CD4-positive, alpha-beta memory T cell (primary cell): ENCODE measurements around the gene EFNA5. TPM values are rescaled to one million over a fixed set of nuclear protein-coding genes. Genes with fewer than 3 reads are reported as not detected.
A peak's percentile ranks its signal among the peaks of the same experiment; 100 is the strongest.

Source experiments
- CTCF ChIA-PET: fragments of 350-600 bp; sonication (Branson Sonifier 250); formaldehyde crosslinking; loops from one replicate; lab custom pipeline; 2021; ENCODE audit warnings: inconsistent platforms; ENCODE audit not compliant: partially characterized antibody; lab: Charles Lee
- POLR2A ChIA-PET: fragments of 350-600 bp; sonication (Branson Sonifier 250); formaldehyde crosslinking; loops from one replicate; lab custom pipeline; 2021; ENCODE audit not compliant: partially characterized antibody; lab: Charles Lee
- DNase-seq, 5 donors: peaks; one replicate each; pipeline versions ENCODE4 v3.0.0 to v3.0.0-alpha.2; 2020 to 2022; ENCODE audit warnings: mixed read lengths in 1 of 5
- H3K27ac ChIP-seq: one replicate; pipeline ENCODE4 v1.7.0; 2013; ENCODE audit warnings: low read depth, low read length
- H3K27me3 ChIP-seq: 2 replicates; pipeline ENCODE4 v1.7.0; 2013; ENCODE audit warnings: mild to moderate bottlenecking, low read length, moderate library complexity; ENCODE audit not compliant: insufficient read depth
- H3K36me3 ChIP-seq: 2 replicates; pipeline ENCODE4 v1.7.0; 2013; ENCODE audit warnings: mild to moderate bottlenecking, low read length, moderate library complexity; ENCODE audit not compliant: insufficient read depth
- H3K4me1 ChIP-seq: 2 replicates; pipeline ENCODE4 v1.7.0; 2013; ENCODE audit warnings: mild to moderate bottlenecking, low read length, moderate library complexity; ENCODE audit not compliant: insufficient read depth
- H3K4me3 ChIP-seq, 2 donors: one replicate each; pipeline ENCODE4 v1.7.0; 2013; ENCODE audit warnings: low read length in 2 of 2, mild to moderate bottlenecking in 1 of 2
- H3K9me3 ChIP-seq, 2 donors: one replicate each; pipeline ENCODE4 v1.7.0; 2013; ENCODE audit warnings: low read length in 2 of 2, control low read depth in 1 of 2; ENCODE audit not compliant: control insufficient read depth in 1 of 2
- H3K27ac Mint-ChIP-seq, 7 donors: one replicate each; pipeline ENCODE4 v1.8.0; 2020 to 2021; ENCODE audit warnings: mixed read lengths in 7 of 7, mild to moderate bottlenecking in 6 of 7, inconsistent platforms in 3 of 7, moderate library complexity in 3 of 7
- H3K27me3 Mint-ChIP-seq, 2 donors: one replicate each; pipeline ENCODE4 v1.8.0; 2020 to 2021; ENCODE audit warnings: mixed read lengths in 2 of 2
- H3K36me3 Mint-ChIP-seq, 2 donors: one replicate each; pipeline ENCODE4 v1.8.0; 2020 to 2021; ENCODE audit warnings: mixed read lengths in 2 of 2, inconsistent platforms in 1 of 2, mild to moderate bottlenecking in 1 of 2
- H3K4me1 Mint-ChIP-seq, 4 donors: one replicate each; pipeline ENCODE4 v1.8.0; 2020 to 2021; ENCODE audit warnings: mixed read lengths in 4 of 4, mild to moderate bottlenecking in 1 of 4
- H3K4me3 Mint-ChIP-seq, 8 donors: one replicate each; pipeline ENCODE4 v1.8.0; 2020 to 2021; ENCODE audit warnings: mixed read lengths in 8 of 8, mild to moderate bottlenecking in 7 of 8, moderate library complexity in 6 of 8, inconsistent platforms in 3 of 8
- H3K9me3 Mint-ChIP-seq, 8 donors: one replicate each; pipeline ENCODE4 v1.8.0; 2020 to 2021; ENCODE audit warnings: mixed read lengths in 8 of 8, mild to moderate bottlenecking in 5 of 8, inconsistent platforms in 3 of 8, moderate library complexity in 1 of 8
- intact Hi-C: fragments of 100-400 bp; cut with micrococcal nuclease; formaldehyde crosslinking; loops from one replicate; pipeline ENCODE4 v1.15.1; 2023
- polyA plus RNA-seq, 2 donors: library from polyadenylated mRNA; unstranded; fragments of 300-500 nt; fragmentation: Illumina TruSeq; gene quantifications; one replicate each; pipeline ENCODE4 v1.2.3, GENCODE V29; 2021
- total RNA-seq, 2 experiments: library from RNA; stranded (reverse); gene quantifications; one replicate each; pipeline ENCODE4 v1.2.3, GENCODE V29; 2021

EFNA5 gene
- total and polyA plus RNA-seq, 4 experiments from 2014 or later: not detected

GRCh38 chr5:107673368-107674136 lies 2.8 kb upstream of the EFNA5 start:
- POLR2A ChIA-PET: no interaction called here
- Histone ChIP-seq H3K27me3 (peaks cover 19% of the 10 kb centered on the region), H3K4me1 (peaks cover 28% of the 10 kb centered on the region), H3K9me3 (no peaks in the 10 kb centered on the region), H3K4me3 (peak overlapping the region in 1 of 2 donors; percentile 34), H3K36me3 (no peaks in the 10 kb centered on the region), H3K27ac (no peak overlapping the region)
- Mint-ChIP-seq H3K27me3 (peaks cover 43 to 45% of the 10 kb centered on the region in 2 donors), H3K4me1 (peaks cover 14 to 38% (median 30%) of the 10 kb centered on the region in 4 donors), H3K36me3 (no peaks in the 10 kb centered on the region), H3K9me3 (no peaks in the 10 kb centered on the region), H3K4me3 (peak overlapping the region; percentile 71 to 95 (median 84)), H3K27ac (peak overlapping the region in 2 of 7 donors; percentile 16 to 59)
- DNase-seq: peak; percentile 42 to 52 (median 49)
- CTCF ChIA-PET: interaction anchor here (1.2 to 2.0 kb wide), 3 partner anchors 10 to 17 kb away, joined by 3 to 6 read pairs (median 5); no protein-coding TSS in a partner anchor
- intact Hi-C loops: no loop called here

- POLR2A ChIA-PET: no interaction called here
- Mint-ChIP-seq H3K27ac (no peak overlapping the region), H3K27me3 (peaks cover 48 to 50% of the 10 kb centered on the region in 2 donors), H3K36me3 (no peaks in the 10 kb centered on the region), H3K4me1 (peaks cover 14 to 38% (median 30%) of the 10 kb centered on the region in 4 donors), H3K4me3 (peak overlapping the region; percentile 71 to 95 (median 84)), H3K9me3 (no peaks in the 10 kb centered on the region)
- CTCF ChIA-PET: interaction anchor here (1.3 to 2.0 kb wide), 2 partner anchors 12 to 17 kb away, joined by 5 to 6 read pairs; no protein-coding TSS in a partner anchor
- Histone ChIP-seq H3K4me1 (peaks cover 28% of the 10 kb centered on the region), H3K36me3 (no peaks in the 10 kb centered on the region), H3K4me3 (peak overlapping the region; percentile 23 to 34), H3K27ac (no peak overlapping the region), H3K27me3 (peaks cover 22% of the 10 kb centered on the region), H3K9me3 (no peaks in the 10 kb centered on the region)
- intact Hi-C loops: no loop called here
- DNase-seq: no peak
Observed at GRCh38 chr5:107673039-107673367, 2.3 kb upstream of the EFNA5 start.

GRCh38 chr5:107672211-107673038 lies 1.7 kb upstream of the EFNA5 start:
- Mint-ChIP-seq H3K9me3 (no peaks in the 10 kb centered on the region), H3K36me3 (no peaks in the 10 kb centered on the region), H3K27ac (no peak overlapping the region), H3K27me3 (peaks cover 49 to 50% of the 10 kb centered on the region in 2 donors), H3K4me1 (peaks cover 14 to 38% (median 30%) of the 10 kb centered on the region in 4 donors), H3K4me3 (peak overlapping the region; percentile 79 to 95 (median 84))
- Histone ChIP-seq H3K27me3 (peaks cover 24% of the 10 kb centered on the region), H3K4me3 (peak overlapping the region; percentile 23 to 31), H3K9me3 (no peaks in the 10 kb centered on the region), H3K4me1 (peaks cover 28% of the 10 kb centered on the region), H3K27ac (no peak overlapping the region), H3K36me3 (no peaks in the 10 kb centered on the region)
- POLR2A ChIA-PET: interaction anchor here (0.6 kb wide), 1 partner anchor 1368 kb away, joined by 3 read pairs; no protein-coding TSS in a partner anchor
- intact Hi-C loops: no loop called here
- CTCF ChIA-PET: no interaction called here
- peak in 1 of 5 donors; percentile 31 for DNase-seq

- Mint-ChIP-seq H3K9me3 (no peaks in the 10 kb centered on the region), H3K4me3 (peak overlapping the region; percentile 70 to 87 (median 84)), H3K36me3 (no peaks in the 10 kb centered on the region), H3K27ac (no peak overlapping the region), H3K4me1 (peaks cover 14 to 38% (median 30%) of the 10 kb centered on the region in 4 donors), H3K27me3 (peaks cover 50% of the 10 kb centered on the region in 2 donors)
- DNase-seq: no peak
- Histone ChIP-seq H3K27ac (no peak overlapping the region), H3K4me3 (peak overlapping the region in 1 of 2 donors; percentile 31), H3K9me3 (no peaks in the 10 kb centered on the region), H3K36me3 (no peaks in the 10 kb centered on the region), H3K4me1 (peaks cover 28% of the 10 kb centered on the region), H3K27me3 (peaks cover 24% of the 10 kb centered on the region)
- intact Hi-C loops: no loop called here
- ChIA-PET CTCF (no interaction called here), POLR2A (interaction anchor here (0.6 kb wide), 1 partner anchor 1367 kb away, joined by 3 read pairs; no protein-coding TSS in a partner anchor)
Observed at GRCh38 chr5:107671742-107672210, 1.0 kb upstream of the EFNA5 start.

DNA sequence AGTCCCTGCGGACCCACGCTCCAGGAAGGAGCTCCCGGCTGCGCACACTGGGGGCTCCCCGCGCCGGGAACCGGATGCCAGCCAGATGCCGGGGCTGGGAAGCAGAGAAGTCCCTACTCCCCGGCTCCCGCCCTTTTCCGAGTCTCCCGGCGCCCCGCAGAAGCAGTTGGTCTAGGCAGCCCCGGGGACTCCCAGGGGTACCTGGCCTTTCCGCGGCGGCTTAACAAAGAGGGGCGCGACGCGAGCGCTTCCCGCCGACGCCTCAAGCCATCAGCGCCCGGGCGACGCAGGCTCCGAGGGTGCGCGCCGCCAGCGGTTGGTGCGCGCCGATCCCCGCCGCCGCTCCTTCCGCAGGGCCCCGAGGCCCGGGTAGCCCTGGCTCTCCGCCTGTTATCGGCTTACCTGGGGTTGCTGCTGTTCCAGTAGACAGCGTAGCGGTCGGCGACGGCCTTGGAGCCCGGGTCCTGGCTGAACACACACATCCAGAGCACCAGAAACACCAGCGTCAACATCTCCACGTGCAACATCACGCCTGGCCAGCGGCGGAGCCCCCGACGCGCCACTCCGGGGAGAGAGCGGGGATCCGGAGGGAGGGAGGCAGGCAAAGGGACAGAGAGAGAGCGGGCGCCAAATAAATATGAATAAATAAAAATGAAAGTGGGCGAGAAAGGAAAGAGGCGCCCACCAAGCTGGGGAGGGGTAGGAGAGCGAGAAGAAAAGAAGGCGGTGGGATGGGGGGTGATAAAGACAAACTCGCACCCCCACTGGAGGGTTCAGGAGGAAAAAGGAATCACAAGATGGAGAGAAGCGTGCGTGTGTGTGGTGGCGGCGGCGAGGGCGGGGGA lies 428 bp downstream of the EFNA5 start:
- Histone ChIP-seq H3K4me3 (no peak overlapping the region), H3K9me3 (no peaks in the 10 kb centered on the region), H3K4me1 (peaks cover 28% of the 10 kb centered on the region), H3K27me3 (peaks cover 24% of the 10 kb centered on the region), H3K27ac (no peak overlapping the region), H3K36me3 (no peaks in the 10 kb centered on the region)
- Mint-ChIP-seq H3K27ac (no peak overlapping the region), H3K4me1 (peaks cover 14 to 38% (median 30%) of the 10 kb centered on the region in 4 donors), H3K36me3 (no peaks in the 10 kb centered on the region), H3K9me3 (no peaks in the 10 kb centered on the region), H3K4me3 (peak overlapping the region; percentile 68 to 88 (median 76)), H3K27me3 (peaks cover 50 to 52% of the 10 kb centered on the region in 2 donors)
- DNase-seq: no peak
- intact Hi-C loops: no loop called here
- CTCF ChIA-PET: no interaction called here
- POLR2A ChIA-PET: no interaction called here

GRCh38 chr5:107669096-107670031 lies 1.4 kb downstream of the EFNA5 start:
- Mint-ChIP-seq H3K36me3 (no peaks in the 10 kb centered on the region), H3K27me3 (peaks cover 46% of the 10 kb centered on the region in 2 donors), H3K4me1 (peaks cover 14 to 38% (median 30%) of the 10 kb centered on the region in 4 donors), H3K27ac (no peak overlapping the region), H3K9me3 (no peaks in the 10 kb centered on the region), H3K4me3 (peak overlapping the region in 6 of 8 donors; percentile 25 to 77 (median 61))
- CTCF ChIA-PET: no interaction called here
- no peak for DNase-seq
- Histone ChIP-seq H3K36me3 (no peaks in the 10 kb centered on the region), H3K4me3 (no peak overlapping the region), H3K9me3 (no peaks in the 10 kb centered on the region), H3K4me1 (peaks cover 28% of the 10 kb centered on the region), H3K27ac (no peak overlapping the region), H3K27me3 (peaks cover 24% of the 10 kb centered on the region)
- intact Hi-C loops: no loop called here
- POLR2A ChIA-PET: no interaction called here
